NCI-H2107 (cell line): ENCODE measurements around the gene ZNF383.
"Not testable (repeated sequence)": the region's sequence is repeated elsewhere in the genome, so short reads cannot be mapped to it uniquely, and the experiment has no call there.

Source experiments
- DNase-seq: peaks from one replicate; lab custom pipeline; 2025; lab: John Stamatoyannopoulos, UW

The ZNF383 gene

GRCh38 chr19:37217775-37218591, at the start of gene ZNF383:
TSS of gene ZNF383 (plus strand) at chr19:37218214. CDS start at chr19:37230454, 12,240 bp downstream.
- peak; percentile 73 for DNase-seq

GRCh38 chr19:37172368-37173366, 45.3 kb upstream of the ZNF383 start, which contains the start of gene ZNF585A:
TSS of gene ZNF585A (minus strand) at chr19:37172695. CDS start at chr19:37169910, 2,785 bp downstream.
- peak; percentile 83 for DNase-seq

- not testable (repeated sequence) for DNase-seq
Observed at GRCh38 chr19:37186071-37186470, 31.9 kb upstream of the ZNF383 start.

GRCh38 chr19:37195248-37195647, 22.8 kb upstream of the ZNF383 start:
- DNase-seq, result not testable (repeated sequence)

- DNase-seq, result not testable (repeated sequence)
Observed at GRCh38 chr19:37197115-37197514, 20.9 kb upstream of the ZNF383 start.

GRCh38 chr19:37197768-37198167, 20.2 kb upstream of the ZNF383 start:
- no peak for DNase-seq

GRCh38 chr19:37217480-37217774, 587 bp upstream of the ZNF383 start:
- DNase-seq, result no peak

GRCh38 chr19:37218592-37218935, 550 bp downstream of the ZNF383 start:
- no peak for DNase-seq

- DNase-seq, result no peak
Observed at GRCh38 chr19:37220383-37220782, 2.4 kb downstream of the ZNF383 start.

GRCh38 chr19:37221136-37221535, 3.1 kb downstream of the ZNF383 start:
- no peak for DNase-seq

GRCh38 chr19:37226248-37226647, 8.2 kb downstream of the ZNF383 start:
- no peak for DNase-seq

- DNase-seq, result no peak
Observed at GRCh38 chr19:37227996-37228395, 10.0 kb downstream of the ZNF383 start.

GRCh38 chr19:37243206-37243632, 25.2 kb downstream of the ZNF383 start:
- no peak for DNase-seq

GRCh38 chr19:37251308-37252229, 33.6 kb downstream of the ZNF383 start:
- peak; percentile 3 for DNase-seq

GRCh38 chr19:37263028-37263427, 45.0 kb downstream of the ZNF383 start:
- not testable (repeated sequence) for DNase-seq

- DNase-seq, result not testable (repeated sequence)
Observed at GRCh38 chr19:37267005-37267404, 49.0 kb downstream of the ZNF383 start.

GRCh38 chr19:37267755-37268154, 49.7 kb downstream of the ZNF383 start:
- DNase-seq, result not testable (repeated sequence)

GRCh38 chr19:37280656-37281055, 62.6 kb downstream of the ZNF383 start:
- not testable (repeated sequence) for DNase-seq

- not testable (repeated sequence) for DNase-seq
Observed at GRCh38 chr19:37284020-37284419, 66.0 kb downstream of the ZNF383 start.

GRCh38 chr19:37289229-37289628, 71.2 kb downstream of the ZNF383 start:
- not testable (repeated sequence) for DNase-seq
